GM12878 (cell line): ENCODE data around the gene ZSWIM2. TPM values are rescaled to one million over a fixed set of nuclear protein-coding genes. Genes with fewer than 3 reads are reported as not detected.

Source experiments
- ATAC-seq: fragments of 200-7000 bp; cut with Tn5 transposase; 3 replicates; pipeline ENCODE4 v1.9.1; 2020; ENCODE audit warnings: mild to moderate bottlenecking, moderate library complexity
- BruUV-seq: library from RNA; stranded (reverse); fragments of 400-500 nt; replicated peaks from 2 replicates; lab custom pipeline; 2021; lab: Mats Ljungman, UMichigan
- CTCF ChIA-PET: fragments of 300-600 bp; sonication (Branson Sonifier 250); formaldehyde crosslinking; extraction: SDS; loops from one replicate; lab custom pipeline; 2021; ENCODE audit warnings: inconsistent platforms; lab: Yijun Ruan, JAX
- POLR2A ChIA-PET: fragments of 350-600 bp; formaldehyde crosslinking; extraction: SDS; loops from one replicate; lab custom pipeline; 2021; ENCODE audit warnings: inconsistent platforms; lab: Charles Lee
- RAD21 ChIA-PET: fragments of 300-600 bp; sonication (Branson Sonifier 250); formaldehyde crosslinking; loops from one replicate; lab custom pipeline; 2023; ENCODE audit warnings: antibody characterized with exemption; ENCODE audit not compliant: unreplicated experiment; lab: Charles Lee
- SMC1A ChIA-PET: fragments of 300-600 bp; sonication (Branson Sonifier 250); formaldehyde crosslinking; loops from one replicate; lab custom pipeline; 2023; ENCODE audit not compliant: unreplicated experiment, uncharacterized antibody; lab: Charles Lee
- DNase-seq: peaks from one replicate; pipeline ENCODE4 v3.0.0-alpha.2; 2011; ENCODE audit warnings: low read depth, low spot score
- FAIRE-seq: peaks from 3 replicates; lab custom pipeline; 2011; peaks lifted over from hg19 to GRCh38; lab: Jason Lieb, UNC
- H2AFZ ChIP-seq: 2 replicates; pipeline ENCODE4 v1.6.0; 2011; ENCODE audit warnings: low read depth, low read length, control low read depth; ENCODE audit not compliant: control insufficient read depth
- H3K27ac ChIP-seq: 2 replicates; pipeline ENCODE4 v1.5.1; 2011; ENCODE audit warnings: control low read depth; ENCODE audit not compliant: control insufficient read depth, insufficient read depth
- H3K27me3 ChIP-seq, 2 experiments: replicated peaks in 1 of 2; 2 replicates each; pipeline versions ENCODE4 v1.6.0 to v1.6.1; 2011; ENCODE audit warnings: low read length in 1 of 2; ENCODE audit not compliant: control insufficient read depth in 2 of 2, insufficient read depth in 2 of 2
- H3K36me3 ChIP-seq, 2 experiments: 2 replicates each; pipeline ENCODE4 v1.5.1; 2011; ENCODE audit warnings: low read length in 1 of 2; ENCODE audit not compliant: control insufficient read depth in 2 of 2, insufficient read depth in 2 of 2
- H3K4me1 ChIP-seq: 2 replicates; pipeline ENCODE4 v1.6.1; 2011; ENCODE audit warnings: mild to moderate bottlenecking, low read length, moderate library complexity, mixed read lengths; ENCODE audit not compliant: control insufficient read depth, insufficient read depth
- H3K4me2 ChIP-seq: 2 replicates; pipeline ENCODE4 v1.6.0; 2011; ENCODE audit warnings: control low read depth; ENCODE audit not compliant: control insufficient read depth, insufficient read depth
- H3K4me3 ChIP-seq: fragments of 200-600 bp; sonication (generic); 2 replicates; pipeline ENCODE4 v1.5.1; 2016
- H3K79me2 ChIP-seq: 2 replicates; pipeline ENCODE4 v1.6.0; 2011; ENCODE audit warnings: low read length; ENCODE audit not compliant: control insufficient read depth, insufficient read depth
- H3K9ac ChIP-seq: 2 replicates; pipeline ENCODE4 v1.8.0; 2011; ENCODE audit warnings: low read length, control low read depth, mixed read lengths; ENCODE audit not compliant: control insufficient read depth, insufficient read depth
- H3K9me3 ChIP-seq: replicated peaks from 3 replicates; pipeline ENCODE4 v1.5.1; 2011; ENCODE audit warnings: mild to moderate bottlenecking, low read length; ENCODE audit not compliant: control insufficient read depth, insufficient read depth
- H4K20me1 ChIP-seq: 2 replicates; pipeline ENCODE4 v1.6.0; 2011; ENCODE audit not compliant: control insufficient read depth, insufficient read depth
- BHLHE40 ChIP-seq, 2 experiments: fragments of 450-650 bp in 1 of 2; IDR thresholded peaks; 2 replicates each; pipeline ENCODE4 v1.6.1; 2011 to 2017; ENCODE audit warnings: low read depth in 2 of 2, borderline replicate concordance in 1 of 2, improper control_type of control experiment in 1 of 2, low read length in 1 of 2, mild to moderate bottlenecking in 1 of 2
- CEBPB ChIP-seq, 2 experiments: fragments of 150-350 bp in 1 of 2; IDR thresholded peaks; 2 replicates each; pipeline ENCODE4 v1.6.1; 2012 to 2014; ENCODE audit warnings: low read depth in 2 of 2, low read length in 2 of 2, borderline replicate concordance in 1 of 2, inconsistent platforms in 1 of 2
- GATAD2B ChIP-seq: fragments of 450-650 bp; conservative IDR thresholded peaks from 2 replicates; pipeline ENCODE4 v1.6.1; 2017; ENCODE audit warnings: low read depth, mild to moderate bottlenecking, moderate library complexity
- IRF4 ChIP-seq: IDR thresholded peaks from 2 replicates; pipeline ENCODE4 v1.6.1; 2011; ENCODE audit warnings: low read depth, low read length
- MEF2A ChIP-seq: IDR thresholded peaks from 2 replicates; pipeline ENCODE4 v1.6.1; 2011; ENCODE audit warnings: low read depth, mild to moderate bottlenecking, low read length, moderate library complexity; ENCODE audit not compliant: insufficient read depth
- NRF1 ChIP-seq: conservative IDR thresholded peaks from 2 replicates; pipeline ENCODE4 v1.6.1; 2011; ENCODE audit warnings: mild to moderate bottlenecking, low read depth, low read length, improper control_type of control experiment
- RELA ChIP-seq: fragments of 450-650 bp; IDR thresholded peaks from 2 replicates; pipeline ENCODE4 v1.8.0; 2014; ENCODE audit warnings: borderline replicate concordance; ENCODE audit not compliant: partially characterized antibody
- RFX5 ChIP-seq: IDR thresholded peaks from 2 replicates; pipeline ENCODE4 v1.6.1; 2011; ENCODE audit warnings: low read depth, low read length, improper control_type of control experiment
- TBL1XR1 ChIP-seq: IDR thresholded peaks from 2 replicates; pipeline ENCODE4 v1.6.1; 2012; ENCODE audit warnings: low read depth, low read length, improper control_type of control experiment
- TCF7 ChIP-seq: IDR thresholded peaks from 2 replicates; pipeline ENCODE4 v1.6.1; 2014; ENCODE audit warnings: antibody characterized with exemption, borderline replicate concordance
- ZNF207 ChIP-seq: fragments of 450-650 bp; IDR thresholded peaks from 2 replicates; pipeline ENCODE4 v1.6.1; 2014; ENCODE audit warnings: antibody characterized with exemption, mild to moderate bottlenecking, borderline replicate concordance
- ZNF622 ChIP-seq: fragments of 450-650 bp; IDR thresholded peaks from 2 replicates; pipeline ENCODE4 v1.6.1; 2017; ENCODE audit warnings: mild to moderate bottlenecking, inconsistent platforms
- whole genome bisulfite sequencing: methylation state at CpG from one replicate; pipeline ENCODE4 v1.1.6; 2016; ENCODE audit warnings: low lambda C conversion rate; ENCODE audit not compliant: insufficient replicate concordance, insufficient coverage; ENCODE audit errors: missing lambda C conversion rate; 5-methylcytosine and 5-hydroxymethylcytosine counted together
- in situ Hi-C: fragments of 300-500 bp; cut with MboI; formaldehyde crosslinking; loops from 9 replicates; pipeline ENCODE4 v1.14.3; 2018; ENCODE audit warnings: mixed read lengths
- intact Hi-C: fragments of 100-400 bp; cut with micrococcal nuclease; formaldehyde crosslinking; loops from one replicate; pipeline ENCODE4 v1.14.2; 2022; ENCODE audit not compliant: unreplicated experiment
- polyA plus RNA-seq, 11 experiments: library from polyadenylated mRNA; depleted of rRNA in 4 of 11; unstranded in 6 of 11; stranded (reverse) in 5 of 11; fragments of >200 nt; fragmentation: Nextera tagmentation in 4 of 11; fragmentation: Illumina TruSeq in 1 of 11; extraction: Ambion mirVana in 4 of 11; extraction: Trizol in 1 of 11; gene quantifications; 1 replicate in 1 of 11; 2 replicates in 10 of 11; pipeline versions ENCODE4 v1.2.1 to v1.2.3, GENCODE V29; 2011 to 2016; ENCODE audit warnings: inconsistent platforms in 2 of 11, missing spikeins in 2 of 11, low read depth in 1 of 11
- total RNA-seq, 4 experiments: library from RNA; depleted of rRNA in 3 of 4; stranded (reverse); fragments of >200 nt in 3 of 4; fragmentation: Illumina TruSeq in 1 of 4; extraction: Trizol in 1 of 4; gene quantifications; 2 replicates each; pipeline versions ENCODE4 v1.2.1 to v1.2.3, GENCODE V29; 2013 to 2021
- TF ChIP-seq, protein P1 (sequence below): fragments of 450-650 bp; IDR thresholded peaks from 2 replicates; pipeline ENCODE4 v1.6.1; 2017; ENCODE audit warnings: mild to moderate bottlenecking, low read depth, inconsistent platforms; ENCODE audit not compliant: poor library complexity, severe bottlenecking
- TF ChIP-seq, protein P2 (sequence below): fragments of 450-650 bp; IDR thresholded peaks from 2 replicates; pipeline ENCODE4 v1.6.1; 2018; ENCODE audit warnings: borderline replicate concordance, mild to moderate bottlenecking; ENCODE audit not compliant: partially characterized antibody

The ZSWIM2 gene
- total and polyA plus RNA-seq, 10 of the 15 experiments (the other 5 are each of a cell fraction or from before 2014, with no cell fraction given): not detected

DNA sequence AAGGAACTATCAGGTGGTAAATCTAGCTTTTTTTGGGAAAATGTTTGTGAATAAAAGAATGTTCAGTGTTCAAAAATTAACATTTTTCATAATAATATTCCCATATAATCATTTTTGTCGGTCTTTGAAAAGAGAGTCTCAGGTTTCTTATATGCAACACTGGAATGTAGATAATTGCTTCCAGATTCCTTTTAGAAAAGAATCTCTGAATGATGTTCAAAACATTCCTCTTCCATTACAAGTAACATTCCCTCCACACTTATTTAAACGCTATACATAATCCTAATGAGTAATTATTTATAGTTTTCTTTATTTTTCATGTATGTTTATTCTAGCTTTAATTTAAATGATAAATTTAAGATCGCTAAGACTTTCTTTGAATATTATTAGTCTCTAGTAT is 7.0 kb downstream of the ZSWIM2 start:
- Histone ChIP-seq H3K27ac (no peak overlapping the region), H3K79me2 (no peaks in the 10 kb centered on the region), H2AFZ (no peak overlapping the region), H3K4me3 (no peak overlapping the region)
- no peak for ATAC-seq
- SMC1A ChIA-PET: interaction anchor here (0.6 to 1.7 kb wide), 4 partner anchors 13 to 635 kb away, joined by 3 to 4 read pairs (median 3); partner anchors contain the start of gene CALCRL
- intact Hi-C loops: no loop called here
- RAD21 ChIA-PET: no interaction called here
- no peak for TF ChIP-seq TBL1XR1
- TF ChIP-seq CEBPB (IDR thresholded peaks at IDR 0.05; ENCODE audit: borderline replicate concordance in 1 of 2, low read depth in 2 of 2, low read length in 2 of 2): no peak
- TF ChIP-seq IRF4: no peak
- TF ChIP-seq RELA: no peak
- TF ChIP-seq RFX5: no peak
- TF ChIP-seq MEF2A: no peak
- TF ChIP-seq, protein P1, sequence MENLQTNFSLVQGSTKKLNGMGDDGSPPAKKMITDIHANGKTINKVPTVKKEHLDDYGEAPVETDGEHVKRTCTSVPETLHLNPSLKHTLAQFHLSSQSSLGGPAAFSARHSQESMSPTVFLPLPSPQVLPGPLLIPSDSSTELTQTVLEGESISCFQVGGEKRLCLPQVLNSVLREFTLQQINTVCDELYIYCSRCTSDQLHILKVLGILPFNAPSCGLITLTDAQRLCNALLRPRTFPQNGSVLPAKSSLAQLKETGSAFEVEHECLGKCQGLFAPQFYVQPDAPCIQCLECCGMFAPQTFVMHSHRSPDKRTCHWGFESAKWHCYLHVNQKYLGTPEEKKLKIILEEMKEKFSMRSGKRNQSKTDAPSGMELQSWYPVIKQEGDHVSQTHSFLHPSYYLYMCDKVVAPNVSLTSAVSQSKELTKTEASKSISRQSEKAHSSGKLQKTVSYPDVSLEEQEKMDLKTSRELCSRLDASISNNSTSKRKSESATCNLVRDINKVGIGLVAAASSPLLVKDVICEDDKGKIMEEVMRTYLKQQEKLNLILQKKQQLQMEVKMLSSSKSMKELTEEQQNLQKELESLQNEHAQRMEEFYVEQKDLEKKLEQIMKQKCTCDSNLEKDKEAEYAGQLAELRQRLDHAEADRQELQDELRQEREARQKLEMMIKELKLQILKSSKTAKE: no peak
- no peak for TF ChIP-seq TCF7
- TF ChIP-seq, protein P2, sequence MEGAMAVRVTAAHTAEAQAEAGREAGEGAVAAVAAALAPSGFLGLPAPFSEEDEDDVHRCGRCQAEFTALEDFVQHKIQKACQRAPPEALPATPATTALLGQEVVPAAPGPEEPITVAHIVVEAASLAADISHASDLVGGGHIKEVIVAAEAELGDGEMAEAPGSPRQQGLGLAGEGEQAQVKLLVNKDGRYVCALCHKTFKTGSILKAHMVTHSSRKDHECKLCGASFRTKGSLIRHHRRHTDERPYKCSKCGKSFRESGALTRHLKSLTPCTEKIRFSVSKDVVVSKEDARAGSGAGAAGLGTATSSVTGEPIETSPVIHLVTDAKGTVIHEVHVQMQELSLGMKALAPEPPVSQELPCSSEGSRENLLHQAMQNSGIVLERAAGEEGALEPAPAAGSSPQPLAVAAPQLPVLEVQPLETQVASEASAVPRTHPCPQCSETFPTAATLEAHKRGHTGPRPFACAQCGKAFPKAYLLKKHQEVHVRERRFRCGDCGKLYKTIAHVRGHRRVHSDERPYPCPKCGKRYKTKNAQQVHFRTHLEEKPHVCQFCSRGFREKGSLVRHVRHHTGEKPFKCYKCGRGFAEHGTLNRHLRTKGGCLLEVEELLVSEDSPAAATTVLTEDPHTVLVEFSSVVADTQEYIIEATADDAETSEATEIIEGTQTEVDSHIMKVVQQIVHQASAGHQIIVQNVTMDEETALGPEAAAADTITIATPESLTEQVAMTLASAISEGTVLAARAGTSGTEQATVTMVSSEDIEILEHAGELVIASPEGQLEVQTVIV: no peak
- no peak for TF ChIP-seq NRF1
- no peak for TF ChIP-seq ZNF207
- TF ChIP-seq BHLHE40 (IDR thresholded peaks at IDR 0.05; ENCODE audit: borderline replicate concordance in 1 of 2, low read depth in 2 of 2, low read length in 1 of 2): no peak
- no peak for TF ChIP-seq ZNF622
- no peak for TF ChIP-seq GATAD2B
- TF ChIP-seq, all 136 proteins: peak for 0
- Histone ChIP-seq H3K9me3 (no peaks in the 10 kb centered on the region), H3K9ac (no peak overlapping the region), H3K27me3 (no peaks in the 10 kb centered on the region; a peak in 1 of 4 replicates), H3K4me2 (no peak overlapping the region), H3K4me1 (no peaks in the 10 kb centered on the region), H3K36me3 (no peaks in the 10 kb centered on the region), H4K20me1 (no peaks in the 10 kb centered on the region)
- CTCF ChIA-PET: interaction anchor here (1.4 kb wide), 1 partner anchor 11 kb away, joined by 3 read pairs; no protein-coding TSS in a partner anchor
- in situ Hi-C loops: no loop called here
- WGBS: 32% methylated on average over 3 of the region's 3 CpGs
- FAIRE-seq (no peak), DNase-seq (no peak)
- POLR2A ChIA-PET: no interaction called here
- no TSS peak for BruUV-seq
